ENCODE results near the gene GRPEL1. TPM values are rescaled to one million over a fixed set of nuclear protein-coding genes. Genes with fewer than 3 reads are reported as not detected.

The GRPEL1 gene
- total and polyA plus RNA-seq, 8 donors: 11.4 to 53.6 (median 25.5) TPM; not detected in 1

DNA sequence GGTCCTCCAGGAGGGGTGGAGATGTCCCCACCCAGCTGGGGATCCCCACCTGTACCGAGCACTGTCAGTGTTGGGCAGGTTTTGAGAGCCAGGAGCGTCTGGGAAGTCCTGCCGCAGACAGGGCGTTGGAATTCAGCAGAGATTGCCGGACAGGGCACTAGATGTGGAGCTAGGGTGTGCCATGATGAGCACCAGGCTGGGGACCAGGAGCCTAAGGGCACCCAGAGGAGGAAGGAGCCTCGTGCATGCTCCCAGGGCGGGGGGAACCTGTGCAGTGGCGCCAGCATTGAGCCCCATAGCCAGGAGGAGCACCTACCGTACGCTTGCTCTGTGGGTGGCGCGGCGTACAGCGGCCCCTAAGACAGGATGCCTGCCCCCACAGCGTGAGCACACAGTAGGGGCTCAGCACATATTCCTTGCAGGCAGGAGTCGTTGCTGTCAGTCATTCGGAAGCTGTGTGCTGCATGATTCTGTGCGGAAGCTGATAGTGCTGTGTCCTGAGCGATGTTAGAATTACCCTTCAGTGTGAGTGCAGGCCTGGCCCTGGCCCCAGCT is 43.5 kb downstream of the GRPEL1 start:
- TF ChIP-seq, protein P1, sequence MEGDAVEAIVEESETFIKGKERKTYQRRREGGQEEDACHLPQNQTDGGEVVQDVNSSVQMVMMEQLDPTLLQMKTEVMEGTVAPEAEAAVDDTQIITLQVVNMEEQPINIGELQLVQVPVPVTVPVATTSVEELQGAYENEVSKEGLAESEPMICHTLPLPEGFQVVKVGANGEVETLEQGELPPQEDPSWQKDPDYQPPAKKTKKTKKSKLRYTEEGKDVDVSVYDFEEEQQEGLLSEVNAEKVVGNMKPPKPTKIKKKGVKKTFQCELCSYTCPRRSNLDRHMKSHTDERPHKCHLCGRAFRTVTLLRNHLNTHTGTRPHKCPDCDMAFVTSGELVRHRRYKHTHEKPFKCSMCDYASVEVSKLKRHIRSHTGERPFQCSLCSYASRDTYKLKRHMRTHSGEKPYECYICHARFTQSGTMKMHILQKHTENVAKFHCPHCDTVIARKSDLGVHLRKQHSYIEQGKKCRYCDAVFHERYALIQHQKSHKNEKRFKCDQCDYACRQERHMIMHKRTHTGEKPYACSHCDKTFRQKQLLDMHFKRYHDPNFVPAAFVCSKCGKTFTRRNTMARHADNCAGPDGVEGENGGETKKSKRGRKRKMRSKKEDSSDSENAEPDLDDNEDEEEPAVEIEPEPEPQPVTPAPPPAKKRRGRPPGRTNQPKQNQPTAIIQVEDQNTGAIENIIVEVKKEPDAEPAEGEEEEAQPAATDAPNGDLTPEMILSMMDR (IDR thresholded peaks at IDR 0.05): no peak
- TF ChIP-seq POLR2AphosphoS5 (IDR thresholded peaks at IDR 0.05) (no peak), EP300 (IDR thresholded peaks at IDR 0.05) (no peak), POLR2A (IDR thresholded peaks at IDR 0.05) (no peak)

DNA sequence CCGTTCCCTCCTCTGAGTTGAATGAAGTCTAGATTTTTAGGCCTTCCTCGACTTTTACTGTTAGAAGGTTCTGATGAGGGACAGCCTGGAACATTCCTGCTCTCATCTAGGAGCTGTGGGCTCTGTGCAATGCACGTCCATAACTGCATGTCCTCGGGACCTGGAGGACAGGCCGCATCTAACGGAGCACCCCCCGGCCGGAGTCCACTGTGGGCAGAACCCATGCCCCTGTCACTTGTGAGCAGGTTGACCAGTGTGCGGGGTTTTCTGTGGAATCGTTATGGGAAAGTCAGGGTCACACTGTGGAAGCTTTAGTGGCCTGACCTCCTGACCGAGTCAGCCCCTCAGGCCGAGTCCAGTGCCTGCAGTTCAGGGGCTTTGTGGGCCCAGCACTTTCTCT is 44.0 kb downstream of the GRPEL1 start:
- Histone ChIP-seq H3K27me3 (no peaks in the 10 kb centered on the region), H3K27ac (no peak overlapping the region), H3K36me3 (peaks cover 58 to 99% (median 96%) of the 10 kb centered on the region in 4 donors), H3K9me3 (no peaks in the 10 kb centered on the region), H3K4me1 (no peaks in the 10 kb centered on the region), H3K4me3 (no peak overlapping the region)
- TF ChIP-seq EP300 (IDR thresholded peaks at IDR 0.05): no peak
- no peak for TF ChIP-seq POLR2A (IDR thresholded peaks at IDR 0.05)
- no peak for TF ChIP-seq POLR2AphosphoS5 (IDR thresholded peaks at IDR 0.05)
- intact Hi-C loops (cut with DNase I; ENCODE audit: low total_unique reads): no loop called here
- DNase-seq: no peak
- WGBS, 5 donors: 84 to 98% (median 94%) methylated on average over 8 to 12 of the region's 12 CpGs

More for the DNA sequence above, 43.5 kb downstream of the GRPEL1 start:
- H3K27ac ChIP-seq: no peak overlapping the region
- H3K4me1 ChIP-seq: no peaks in the 10 kb centered on the region
- no peak overlapping the region for H3K4me3 ChIP-seq
- peaks cover 53 to 99% (median 96%) of the 10 kb centered on the region in 4 donors for H3K36me3 ChIP-seq
- 91 to 97% (median 94%) methylated on average over 5 to 19 of the region's 19 CpGs for WGBS, 5 donors
- no peak for DNase-seq
- no peaks in the 10 kb centered on the region for H3K9me3 ChIP-seq
- H3K27me3 ChIP-seq: no peaks in the 10 kb centered on the region
- intact Hi-C loops (cut with DNase I; ENCODE audit: low total_unique reads): no loop called here

DNA sequence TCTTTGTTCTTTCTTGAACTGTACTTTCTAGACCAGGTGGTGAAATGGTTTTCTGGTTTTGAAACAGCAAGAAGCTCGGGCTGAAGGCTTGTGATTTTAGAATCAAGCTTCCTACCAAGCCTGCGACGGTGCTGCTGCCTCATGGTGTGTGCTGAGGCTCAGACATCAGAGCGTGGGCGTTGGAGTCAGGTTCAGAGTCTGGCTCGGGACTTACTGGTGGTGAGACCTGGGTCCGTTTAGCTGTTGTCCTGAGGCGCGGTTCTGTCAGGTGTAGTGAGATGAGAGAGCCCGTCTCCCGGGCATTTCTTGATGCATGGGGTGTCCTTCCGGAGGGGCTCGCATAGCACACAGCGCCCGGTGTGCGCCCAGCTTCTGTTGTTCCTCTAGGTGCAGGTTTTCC is 44.4 kb downstream of the GRPEL1 start:
- Histone ChIP-seq H3K36me3 (peaks cover 62 to 100% (median 96%) of the 10 kb centered on the region in 4 donors), H3K9me3 (no peaks in the 10 kb centered on the region), H3K27me3 (no peaks in the 10 kb centered on the region), H3K27ac (no peak overlapping the region), H3K4me1 (no peaks in the 10 kb centered on the region), H3K4me3 (no peak overlapping the region)
- TF ChIP-seq EP300 (IDR thresholded peaks at IDR 0.05): no peak
- TF ChIP-seq, protein P1 (IDR thresholded peaks at IDR 0.05): no peak
- no peak for TF ChIP-seq POLR2AphosphoS5 (IDR thresholded peaks at IDR 0.05)
- TF ChIP-seq POLR2A (IDR thresholded peaks at IDR 0.05): no peak
- 84 to 92% (median 90%) methylated on average over 16 of the region's 16 CpGs for WGBS, 5 donors
- intact Hi-C loops (cut with DNase I; ENCODE audit: low total_unique reads): no loop called here
- no peak for DNase-seq

DNA sequence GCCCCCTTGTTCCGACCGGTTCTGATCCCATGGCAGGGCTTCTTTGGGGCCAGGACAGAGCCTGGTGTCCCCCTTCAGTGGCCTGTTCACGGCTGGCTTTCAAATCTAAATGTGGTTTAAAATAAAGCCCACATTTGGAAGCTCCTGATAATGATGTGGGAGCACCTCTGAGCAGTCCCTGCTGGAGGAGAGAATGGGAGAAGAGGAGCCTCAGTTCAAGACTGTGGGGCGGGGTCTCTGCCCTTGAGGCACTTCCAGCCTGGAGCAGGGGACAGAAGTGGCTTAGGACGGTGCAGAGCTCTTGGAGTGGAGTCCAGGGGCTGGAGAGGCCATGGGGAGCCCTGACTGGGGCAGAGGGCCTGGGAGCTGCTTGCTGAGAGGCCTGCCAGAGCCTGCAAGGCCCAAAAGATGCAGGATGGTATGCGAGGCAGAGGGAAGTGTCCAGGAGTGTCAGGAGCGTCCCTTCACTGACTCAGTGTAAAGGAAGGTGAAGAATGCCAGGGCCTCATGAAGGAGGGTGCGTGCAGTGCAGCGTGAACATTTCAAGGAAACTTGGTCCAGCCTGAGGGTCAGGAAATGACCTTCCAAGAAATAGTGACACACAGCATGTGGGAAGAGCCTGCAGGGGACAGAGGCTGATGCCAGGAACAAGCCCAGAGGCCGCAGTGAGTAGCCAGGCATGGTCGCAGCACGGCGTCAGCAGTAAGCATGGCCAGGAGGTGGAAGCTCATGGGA is 45.8 kb downstream of the GRPEL1 start:
- no peaks in the 10 kb centered on the region for H3K9me3 ChIP-seq
- TF ChIP-seq POLR2A (IDR thresholded peaks at IDR 0.05): no peak
- TF ChIP-seq EP300 (IDR thresholded peaks at IDR 0.05): no peak
- no peak for TF ChIP-seq POLR2AphosphoS5 (IDR thresholded peaks at IDR 0.05)
- H3K27me3 ChIP-seq: no peaks in the 10 kb centered on the region
- H3K4me1 ChIP-seq: no peaks in the 10 kb centered on the region
- 85 to 94% (median 88%) methylated on average over 13 of the region's 13 CpGs for WGBS, 5 donors
- peaks cover 62 to 100% (median 96%) of the 10 kb centered on the region in 4 donors for H3K36me3 ChIP-seq
- H3K4me3 ChIP-seq: no peak overlapping the region
- intact Hi-C loops (cut with DNase I; ENCODE audit: low total_unique reads): no loop called here
- H3K27ac ChIP-seq: no peak overlapping the region
- DNase-seq: no peak

DNA sequence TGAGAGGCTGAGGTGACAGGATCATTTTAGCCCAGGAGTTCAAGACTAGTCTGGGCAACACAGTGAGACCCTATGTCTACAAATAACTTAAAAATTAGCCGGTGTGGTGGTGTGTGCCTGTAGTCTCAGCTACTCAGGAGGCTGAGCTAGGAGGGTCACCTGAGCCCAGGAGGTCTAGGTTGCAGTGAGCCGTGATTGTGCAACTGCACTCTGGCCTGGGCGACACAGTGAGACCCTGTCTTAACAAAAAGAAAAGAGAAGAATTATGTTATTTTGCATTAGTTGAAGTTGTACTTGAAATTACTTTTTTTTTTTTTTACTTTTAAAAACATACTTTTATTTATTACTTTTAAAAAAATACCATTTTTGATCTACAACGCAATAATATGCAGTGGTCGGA is 46.5 kb downstream of the GRPEL1 start:
- Histone ChIP-seq H3K4me3 (no peak overlapping the region), H3K9me3 (no peaks in the 10 kb centered on the region), H3K27ac (no peak overlapping the region), H3K27me3 (no peaks in the 10 kb centered on the region), H3K36me3 (peaks cover 65 to 100% (median 96%) of the 10 kb centered on the region in 4 donors), H3K4me1 (no peaks in the 10 kb centered on the region)
- 73 to 76% (median 75%) methylated on average over 5 of the region's 5 CpGs for WGBS, 5 donors
- DNase-seq: no peak
- TF ChIP-seq, protein P1 (IDR thresholded peaks at IDR 0.05): no peak
- TF ChIP-seq EP300 (IDR thresholded peaks at IDR 0.05) (no peak), POLR2AphosphoS5 (IDR thresholded peaks at IDR 0.05) (no peak), POLR2A (IDR thresholded peaks at IDR 0.05) (no peak)
- intact Hi-C loops (cut with DNase I; ENCODE audit: low total_unique reads): no loop called here
